ENCODE measurements around the gene GMDS. TPM values are rescaled to one million over a fixed set of nuclear protein-coding genes. Genes with fewer than 3 reads are reported as not detected.

GMDS gene
- total and polyA plus RNA-seq, 2 of the 4 experiments (the other 2 are of a cell fraction) = 7.3 to 21.9 TPM

- Histone ChIP-seq H3K9ac (ENCODE audit: low read depth, low read length) (no peak overlapping the region), H3K4ac (ENCODE audit: low read depth, low read length) (no peak overlapping the region), H3K56ac (ENCODE audit: extremely low read depth, insufficient read depth, low read length) (no peak overlapping the region), H2BK20ac (ENCODE audit: low read depth, low read length) (no peak overlapping the region), H4K8ac (ENCODE audit: low read depth in 2 of 2, low read length in 2 of 2) (no peak overlapping the region), H3K4me1 (ENCODE audit: control insufficient read depth, insufficient read depth, low read length) (peaks cover 1% of the 10 kb centered on the region; the same call in 1 of the 2 replicates), H2AFZ (replicated peaks; ENCODE audit: low read length, poor library complexity) (no peak overlapping the region), H3K18ac (ENCODE audit: low read depth, low read length) (no peak overlapping the region), H3K23ac (ENCODE audit: low read depth, low read length) (no peak overlapping the region), H3K27me3 (ENCODE audit: control insufficient read depth, insufficient read depth, low read length) (no peaks in the 10 kb centered on the region), H3K9me1 (ENCODE audit: insufficient read depth, low read length) (peaks cover 3% of the 10 kb centered on the region; the same call in 1 of the 2 replicates), H3K4me2 (ENCODE audit: low read depth, low read length) (no peak overlapping the region), H2AK5ac (ENCODE audit: low read depth, low read length) (no peak overlapping the region), H3K36me3 (ENCODE audit: control insufficient read depth, insufficient read depth, low read length) (no peaks in the 10 kb centered on the region), H3K9me3 (ENCODE audit: control insufficient read depth, insufficient read depth, low read length) (peaks cover 1% of the 10 kb centered on the region), H3K79me1 (ENCODE audit: low read depth in 1 of 2, low read length in 2 of 2) (no peaks in the 10 kb centered on the region), H2BK15ac (ENCODE audit: low read depth, low read length) (no peak overlapping the region), H4K5ac (ENCODE audit: low read depth, low read length) (no peak overlapping the region), H4K20me1 (ENCODE audit: insufficient read depth, low read length) (no peaks in the 10 kb centered on the region), H3K4me3 (ENCODE audit: insufficient read depth, low read depth, low read length) (no peak overlapping the region), H4K91ac (ENCODE audit: insufficient read depth, low read depth, low read length) (no peak overlapping the region), H3K14ac (replicated peaks; ENCODE audit: low read depth, low read length) (no peak overlapping the region), H3K27ac (ENCODE audit: insufficient read depth, low read length) (no peak overlapping the region), H2BK5ac (ENCODE audit: low read depth, low read length, poor library complexity, severe bottlenecking) (no peak overlapping the region), H2AK9ac (replicated peaks; ENCODE audit: low read depth, low read length, poor library complexity) (no peak overlapping the region), H2BK120ac (ENCODE audit: low read depth, low read length) (no peak overlapping the region)
- ATAC-seq (ENCODE audit: low read depth) (no peak), DNase-seq (no peak)
- TF ChIP-seq RAD21 (IDR thresholded peaks at IDR 0.05; ENCODE audit: low read length) (no peak), POLR2A (IDR thresholded peaks at IDR 0.05; ENCODE audit: low read depth, low read length) (no peak), CEBPB (IDR thresholded peaks at IDR 0.05; ENCODE audit: low read depth, low read length) (no peak), BHLHE40 (IDR thresholded peaks at IDR 0.05; ENCODE audit: low read depth, low read length) (no peak), MAFK (IDR thresholded peaks at IDR 0.05; ENCODE audit: low read depth, low read length) (no peak), MXI1 (IDR thresholded peaks at IDR 0.05; ENCODE audit: borderline replicate concordance, low read depth, low read length) (no peak), SMC3 (IDR thresholded peaks at IDR 0.05; ENCODE audit: low read depth, low read length) (no peak), NFE2L2 (IDR thresholded peaks at IDR 0.05; ENCODE audit: low read depth, low read length) (no peak), FOS (IDR thresholded peaks at IDR 0.05; ENCODE audit: low read depth, low read length) (no peak), RFX5 (IDR thresholded peaks at IDR 0.05; ENCODE audit: low read depth, low read length) (no peak), RCOR1 (IDR thresholded peaks at IDR 0.05; ENCODE audit: insufficient replicate concordance, low read length) (no peak), CTCF (conservative IDR thresholded peaks at IDR 0.05; ENCODE audit: low read depth, low read length) (no peak), ELK1 (IDR thresholded peaks at IDR 0.05; ENCODE audit: borderline replicate concordance, low read depth, low read length) (no peak), MAZ (IDR thresholded peaks at IDR 0.05; ENCODE audit: borderline replicate concordance, low read depth, low read length) (no peak), USF2 (IDR thresholded peaks at IDR 0.05; ENCODE audit: low read depth, low read length) (no peak), CHD1 (IDR thresholded peaks at IDR 0.05; ENCODE audit: low read depth, low read length) (no peak)
- dilution Hi-C loops (cut with HindIII; ENCODE audit: low sequenced_read_pairs, unreplicated experiment) (no loop called here), intact Hi-C loops (cut with micrococcal nuclease) (no loop called here), in situ Hi-C loops (cut with MboI; ENCODE audit: low sequenced_read_pairs) (no loop called here)
- POLR2A ChIA-PET (ENCODE audit: unreplicated experiment) = no interaction called here
- no CpG with 5 or more reads among the region's 3 CpGs for WGBS, 2 experiments (ENCODE audit: extremely low coverage in 2 of 2, insufficient read length in 1 of 2)
- CTCF ChIA-PET = no interaction called here
- BruUV-seq (replicated peaks) = no TSS peak
These were observed 240.5 kb downstream of the GMDS start for GRCh38 chr6:2004888-2005287.
